Mucosa of rectum (tissue), 2 donors: Measurements from ENCODE around the gene UBE3D.
A peak's percentile ranks its signal among the peaks of the same experiment; 100 is the strongest.

ENCODE experiments used
- H3K27ac ChIP-seq, 2 donors: one replicate each; pipeline ENCODE4 v1.7.0; 2013; ENCODE audit warnings: inconsistent platforms in 2 of 2, low read depth in 2 of 2, low read length in 2 of 2
- H3K27me3 ChIP-seq, 2 donors: one replicate each; pipeline ENCODE4 v1.7.0; 2013; ENCODE audit warnings: low read length in 2 of 2; ENCODE audit not compliant: control insufficient read depth in 2 of 2, insufficient read depth in 2 of 2
- H3K36me3 ChIP-seq, 2 donors: one replicate each; pipeline ENCODE4 v1.7.0; 2013; ENCODE audit warnings: low read length in 2 of 2; ENCODE audit not compliant: control insufficient read depth in 2 of 2, insufficient read depth in 2 of 2
- H3K4me1 ChIP-seq, 2 donors: one replicate each; pipeline ENCODE4 v1.7.0; 2013; ENCODE audit warnings: low read length in 2 of 2, mild to moderate bottlenecking in 1 of 2; ENCODE audit not compliant: control insufficient read depth in 2 of 2, insufficient read depth in 2 of 2
- H3K4me3 ChIP-seq, 2 donors: one replicate each; pipeline ENCODE4 v1.7.0; 2013; ENCODE audit warnings: low read length in 2 of 2
- H3K9ac ChIP-seq, 2 donors: one replicate each; pipeline ENCODE4 v1.7.0; 2013; ENCODE audit warnings: low read length in 2 of 2, low read depth in 1 of 2, mild to moderate bottlenecking in 1 of 2
- H3K9me3 ChIP-seq, 2 donors: one replicate each; pipeline ENCODE4 v1.7.0; 2013; ENCODE audit warnings: low read length in 2 of 2; ENCODE audit not compliant: control insufficient read depth in 2 of 2
- donor health status: healthy.
- donor health status: Normal muscosa, but diverticular disease.

Gene UBE3D

DNA sequence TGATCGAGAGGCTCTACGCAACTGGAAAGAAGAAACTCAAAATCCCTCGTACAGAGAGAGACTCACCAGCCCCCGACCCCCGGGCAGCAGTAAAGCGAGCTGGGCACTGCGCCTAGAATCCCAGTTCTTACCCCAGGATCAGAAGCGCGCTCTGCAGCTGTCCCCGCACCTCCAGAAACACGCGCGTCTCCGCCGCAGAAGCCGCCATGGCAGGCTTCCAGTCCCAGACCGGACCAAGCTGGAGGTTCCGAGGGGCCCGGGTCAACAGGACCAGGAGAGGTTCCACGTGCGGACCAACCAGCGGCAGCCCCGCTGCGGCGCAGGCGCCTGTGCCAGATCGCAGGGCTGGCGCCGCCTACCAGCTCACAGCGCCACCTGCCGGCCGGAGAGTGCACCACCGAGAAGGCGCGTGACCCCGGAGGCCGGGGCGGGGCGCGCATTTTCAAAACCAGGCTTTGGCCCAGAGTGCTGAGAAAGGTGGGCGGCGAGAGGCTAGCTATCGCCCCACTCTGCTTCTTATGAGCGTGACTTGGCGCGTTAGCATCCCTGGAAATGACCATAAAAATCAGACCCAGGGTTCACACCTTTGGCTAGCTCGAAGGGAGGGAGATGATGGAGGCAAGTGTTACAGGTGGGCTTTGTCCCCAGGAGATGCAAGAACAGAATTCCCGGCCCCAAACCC lies at the start of gene UBE3D:
Gene UBE3D, minus strand, starts transcription at position 331 of the 682 bp plus-strand sequence. Its CDS starts 123 bp downstream, at position 208.
- Histone ChIP-seq H3K9ac (peak within 1 kb of the TSS; percentile 61 to 76), H3K27ac (no peak within 1 kb of the TSS), H3K9me3 (no peaks in the 10 kb centered on the region), H3K4me1 (peaks cover 15 to 23% of the 10 kb centered on the region in 2 donors), H3K36me3 (no peaks in the 10 kb centered on the region), H3K4me3 (peak within 1 kb of the TSS; percentile 81 to 83), H3K27me3 (no peaks in the 10 kb centered on the region)

DNA sequence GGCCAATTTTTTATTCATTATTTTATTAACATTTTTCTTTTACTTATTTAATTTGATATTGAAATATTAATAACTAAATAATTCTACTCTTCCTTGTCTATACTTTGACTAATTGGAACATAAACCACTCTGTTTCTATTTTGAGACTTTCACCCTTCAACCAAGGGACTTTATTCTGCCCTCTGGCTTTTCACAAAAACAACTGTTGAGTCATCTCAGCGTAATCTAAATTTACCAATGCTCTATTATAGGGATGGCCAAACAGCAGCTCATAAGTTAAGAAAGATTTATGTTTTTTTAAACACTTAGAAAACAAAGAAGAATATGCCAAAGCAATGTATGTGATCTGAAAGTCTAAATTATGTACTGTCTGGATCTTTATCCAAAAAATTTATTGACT lies 48.5 kb upstream of the UBE3D start:
- no peak overlapping the region for H3K27ac ChIP-seq
- no peaks in the 10 kb centered on the region for H3K27me3 ChIP-seq
- no peaks in the 10 kb centered on the region for H3K9me3 ChIP-seq
- H3K36me3 ChIP-seq = peaks cover 16 to 20% of the 10 kb centered on the region in 2 donors
- H3K4me1 ChIP-seq = no peaks in the 10 kb centered on the region
- H3K4me3 ChIP-seq = no peak overlapping the region
- no peak overlapping the region for H3K9ac ChIP-seq

DNA sequence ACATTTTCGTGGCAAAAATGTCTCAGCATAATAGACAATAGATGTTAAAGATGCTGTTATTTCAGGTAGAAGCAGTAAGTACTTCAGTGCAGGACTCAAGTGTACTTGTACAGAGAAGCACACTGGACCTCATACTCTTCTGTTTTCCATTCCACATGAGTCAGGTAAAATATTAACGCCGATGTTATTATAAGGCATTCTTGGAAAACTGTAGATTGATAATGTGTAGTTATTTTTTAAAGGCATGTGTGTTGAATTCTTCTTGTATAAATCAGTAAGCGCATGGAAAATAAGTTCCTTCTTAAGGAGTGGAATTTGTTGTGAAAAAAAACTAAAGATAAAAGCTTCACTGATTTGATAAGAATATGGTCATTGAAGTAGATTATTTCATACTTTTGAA lies 47.6 kb upstream of the UBE3D start:
- Histone ChIP-seq H3K27ac (no peak overlapping the region), H3K9ac (no peak overlapping the region), H3K9me3 (no peaks in the 10 kb centered on the region), H3K27me3 (no peaks in the 10 kb centered on the region), H3K4me1 (no peaks in the 10 kb centered on the region), H3K36me3 (peaks cover 17 to 18% of the 10 kb centered on the region in 2 donors), H3K4me3 (no peak overlapping the region)

DNA sequence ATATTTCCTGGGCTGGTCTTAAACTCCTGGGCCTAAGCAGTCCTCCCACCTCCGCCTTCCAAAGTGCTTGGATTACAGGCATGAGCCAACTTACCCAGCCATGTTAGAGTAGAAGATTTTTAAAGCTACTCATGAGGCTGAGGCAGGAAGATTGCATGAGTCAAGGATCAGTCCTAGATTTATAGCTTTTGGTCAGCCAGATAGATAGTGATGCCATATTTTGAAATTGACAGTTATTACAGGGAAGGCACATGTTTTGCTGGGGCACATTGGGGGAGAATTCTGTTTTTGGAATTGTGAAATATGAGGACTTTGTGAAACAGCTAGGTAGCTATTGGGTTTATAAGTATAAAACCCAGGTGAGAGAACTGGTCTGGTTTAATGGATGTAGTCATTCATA lies 42.7 kb upstream of the UBE3D start:
- Histone ChIP-seq H3K27me3 (no peaks in the 10 kb centered on the region), H3K27ac (no peak overlapping the region), H3K9me3 (no peaks in the 10 kb centered on the region), H3K9ac (no peak overlapping the region), H3K4me1 (no peaks in the 10 kb centered on the region), H3K36me3 (peaks cover 17 to 22% of the 10 kb centered on the region in 2 donors), H3K4me3 (no peak overlapping the region)

DNA sequence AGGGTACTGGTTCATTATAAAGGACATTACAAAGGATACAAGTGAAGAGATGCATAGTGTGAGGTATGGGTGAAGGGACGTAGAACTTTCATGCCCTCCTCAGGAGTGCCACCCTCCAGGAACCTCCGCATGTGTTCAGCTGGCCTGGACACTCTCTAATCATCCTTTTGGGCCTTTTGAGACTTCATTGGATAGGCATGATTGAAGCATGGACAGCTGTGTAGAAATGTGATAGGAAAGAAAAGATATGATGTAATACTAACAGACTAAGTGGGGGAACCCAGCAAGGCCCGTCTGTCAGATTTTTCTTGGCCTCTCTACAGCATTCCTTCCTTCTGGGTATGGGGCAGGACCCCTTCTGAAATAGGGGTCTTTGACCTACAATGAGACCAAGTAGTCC lies 32.9 kb upstream of the UBE3D start:
- H3K9ac ChIP-seq = no peak overlapping the region
- H3K4me1 ChIP-seq = no peaks in the 10 kb centered on the region
- H3K36me3 ChIP-seq = peaks cover 11 to 12% of the 10 kb centered on the region in 2 donors
- no peaks in the 10 kb centered on the region for H3K9me3 ChIP-seq
- H3K4me3 ChIP-seq = no peak overlapping the region
- no peak overlapping the region for H3K27ac ChIP-seq
- no peaks in the 10 kb centered on the region for H3K27me3 ChIP-seq

GRCh38 chr6:83097675-83098074 lies 32.0 kb upstream of the UBE3D start:
- Histone ChIP-seq H3K9me3 (no peaks in the 10 kb centered on the region), H3K27me3 (no peaks in the 10 kb centered on the region), H3K9ac (no peak overlapping the region), H3K4me3 (no peak overlapping the region), H3K36me3 (peaks cover 6 to 11% of the 10 kb centered on the region in 2 donors), H3K27ac (no peak overlapping the region), H3K4me1 (no peaks in the 10 kb centered on the region)

GRCh38 chr6:83097204-83097603 lies 31.6 kb upstream of the UBE3D start:
- no peak overlapping the region for H3K9ac ChIP-seq
- H3K36me3 ChIP-seq = peaks cover 5 to 9% of the 10 kb centered on the region in 2 donors
- H3K27me3 ChIP-seq = no peaks in the 10 kb centered on the region
- no peaks in the 10 kb centered on the region for H3K9me3 ChIP-seq
- no peaks in the 10 kb centered on the region for H3K4me1 ChIP-seq
- no peak overlapping the region for H3K27ac ChIP-seq
- H3K4me3 ChIP-seq = no peak overlapping the region

GRCh38 chr6:83096791-83097190 lies 31.1 kb upstream of the UBE3D start:
- Histone ChIP-seq H3K9ac (no peak overlapping the region), H3K4me1 (no peaks in the 10 kb centered on the region), H3K9me3 (no peaks in the 10 kb centered on the region)

GRCh38 chr6:83092756-83093399 lies 27.2 kb upstream of the UBE3D start:
- Histone ChIP-seq H3K27me3 (no peaks in the 10 kb centered on the region), H3K36me3 (no peaks in the 10 kb centered on the region), H3K9me3 (no peaks in the 10 kb centered on the region), H3K4me3 (no peak overlapping the region), H3K4me1 (no peaks in the 10 kb centered on the region), H3K27ac (no peak overlapping the region), H3K9ac (no peak overlapping the region)

More at GRCh38 chr6:83096791-83097190, 31.1 kb upstream of the UBE3D start:
- Histone ChIP-seq H3K4me3 (no peak overlapping the region), H3K27me3 (no peaks in the 10 kb centered on the region), H3K27ac (no peak overlapping the region), H3K36me3 (peaks cover 2 to 5% of the 10 kb centered on the region in 2 donors)

DNA sequence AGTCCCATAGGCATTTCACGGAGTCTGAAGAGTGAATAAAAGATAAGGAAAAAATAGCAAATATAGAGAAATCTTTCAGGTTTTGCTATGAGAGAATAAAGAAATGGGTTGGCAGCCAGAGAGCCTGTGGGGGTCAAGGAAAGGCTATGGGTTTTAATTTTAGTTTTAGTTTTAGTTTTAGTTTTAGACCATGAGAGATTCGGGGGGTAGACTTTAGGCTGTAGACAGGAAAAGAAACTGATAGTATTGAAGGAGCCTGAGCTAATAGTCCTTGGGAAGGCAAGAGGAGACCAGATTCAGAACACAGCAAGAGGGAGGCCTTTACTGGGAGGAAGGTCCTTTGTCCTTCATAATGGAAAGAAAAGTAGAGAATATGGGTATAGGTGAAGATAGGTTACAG lies 21.1 kb upstream of the UBE3D start:
- Histone ChIP-seq H3K4me3 (no peak overlapping the region), H3K36me3 (no peaks in the 10 kb centered on the region), H3K27me3 (no peaks in the 10 kb centered on the region), H3K9me3 (no peaks in the 10 kb centered on the region), H3K4me1 (no peaks in the 10 kb centered on the region), H3K27ac (no peak overlapping the region), H3K9ac (no peak overlapping the region)
